Tongue (tissue), 2 donors: ENCODE data around the gene TMEM145. TPM values are rescaled to one million over a fixed set of nuclear protein-coding genes. Genes with fewer than 3 reads are reported as not detected.
"Not testable (repeated sequence)": the region's sequence is repeated elsewhere in the genome, so short reads cannot be mapped to it uniquely, and the experiment has no call there.

Experiments used
- DNase-seq: peaks from one replicate; pipeline ENCODE4 v3.0.0-alpha.2; 2015
- total RNA-seq: library from RNA; depleted of rRNA; stranded (reverse); fragments of >200 nt; gene quantifications from one replicate; pipeline ENCODE4 v1.2.3, GENCODE V29; 2014

The TMEM145 gene
- total RNA-seq, 1 donor from 2014 or later, result not detected

- no peak for DNase-seq
These were observed 1.9 kb downstream of the TMEM145 start for GRCh38 chr19:42315024-42315423.

- no peak for DNase-seq
These were observed 3.4 kb downstream of the TMEM145 start for GRCh38 chr19:42316223-42317211.

- no peak for DNase-seq
These were observed 4.4 kb downstream of the TMEM145 start for GRCh38 chr19:42317535-42317934.

- DNase-seq, result no peak
These were observed 9.2 kb downstream of the TMEM145 start for GRCh38 chr19:42322305-42322704.

GRCh38 chr19:42323473-42323851 lies 10.4 kb downstream of the TMEM145 start:
- DNase-seq, result no peak

- no peak for DNase-seq
These were observed 10.9 kb downstream of the TMEM145 start for GRCh38 chr19:42323852-42324654.

GRCh38 chr19:42324655-42325307 lies 11.7 kb downstream of the TMEM145 start:
- no peak for DNase-seq

- DNase-seq, result peak; percentile 100
These were observed 12.3 kb downstream of the TMEM145 start, which contains the start of gene MEGF8 for GRCh38 chr19:42325308-42325895. TSS of gene MEGF8 (plus strand) at chr19:42325635. CDS start at chr19:42326244, 609 bp downstream.

- peak; percentile 26 for DNase-seq
These were observed 13.0 kb downstream of the TMEM145 start for GRCh38 chr19:42325896-42326771.

GRCh38 chr19:42326969-42327368 lies 13.9 kb downstream of the TMEM145 start:
- DNase-seq, result no peak

GRCh38 chr19:42327381-42327780 lies 14.3 kb downstream of the TMEM145 start:
- DNase-seq, result no peak

GRCh38 chr19:42328106-42328505 lies 15.0 kb downstream of the TMEM145 start:
- no peak for DNase-seq

GRCh38 chr19:42328854-42329253 lies 15.7 kb downstream of the TMEM145 start:
- no peak for DNase-seq

- DNase-seq, result peak; percentile 64
These were observed 17.2 kb downstream of the TMEM145 start for GRCh38 chr19:42330241-42330711.

GRCh38 chr19:42331333-42331732 lies 18.2 kb downstream of the TMEM145 start:
- DNase-seq, result not testable (repeated sequence)

GRCh38 chr19:42332059-42332458 lies 18.9 kb downstream of the TMEM145 start:
- DNase-seq, result no peak

- no peak for DNase-seq
These were observed 19.9 kb downstream of the TMEM145 start for GRCh38 chr19:42333018-42333417.

GRCh38 chr19:42333975-42334696 lies 21.0 kb downstream of the TMEM145 start:
- no peak for DNase-seq

- no peak for DNase-seq
These were observed 21.7 kb downstream of the TMEM145 start for GRCh38 chr19:42334697-42335373.
